T-helper 2 cell treated with Interferon-gamma antibody and Interleukin-4, amounts not matched to agents 100 ng/mL and 5 ng/mL, for 36 hours (primary cell): ENCODE measurements around the gene LUC7L. TPM values are rescaled to one million over a fixed set of nuclear protein-coding genes. Genes with fewer than 3 reads are reported as not detected.

Experiments used
- intact Hi-C: fragments of 100-400 bp; cut with micrococcal nuclease; formaldehyde crosslinking; loops from one replicate; pipeline ENCODE4 v1.15.1; 2023
- total RNA-seq: library from RNA; stranded (reverse); gene quantifications from 2 replicates; pipeline ENCODE4 v1.2.3, GENCODE V29; 2022

Gene LUC7L
- total RNA-seq, 1 donor from 2014 or later: 80.8 TPM

DNA sequence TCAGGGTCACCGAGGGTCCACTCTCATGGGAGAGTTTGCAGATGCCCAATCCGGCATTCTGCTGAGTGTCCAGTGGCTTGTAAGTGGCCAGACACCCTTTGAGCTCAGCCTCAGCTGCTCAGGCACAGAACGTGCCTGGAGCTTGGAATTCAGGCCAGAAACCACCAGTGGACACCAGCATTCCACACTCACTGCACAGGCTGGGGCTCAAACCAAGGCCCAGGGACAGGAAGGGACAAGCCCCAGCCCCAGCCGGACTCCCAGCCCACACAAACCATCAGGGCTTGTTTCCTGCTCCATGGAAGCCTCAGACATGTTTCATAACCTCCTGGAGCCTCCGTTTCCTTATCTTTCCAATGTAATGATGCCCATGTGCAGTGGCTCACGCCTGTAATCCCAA, 85.8 kb downstream of the LUC7L start:
- intact Hi-C loops: no loop called here

DNA sequence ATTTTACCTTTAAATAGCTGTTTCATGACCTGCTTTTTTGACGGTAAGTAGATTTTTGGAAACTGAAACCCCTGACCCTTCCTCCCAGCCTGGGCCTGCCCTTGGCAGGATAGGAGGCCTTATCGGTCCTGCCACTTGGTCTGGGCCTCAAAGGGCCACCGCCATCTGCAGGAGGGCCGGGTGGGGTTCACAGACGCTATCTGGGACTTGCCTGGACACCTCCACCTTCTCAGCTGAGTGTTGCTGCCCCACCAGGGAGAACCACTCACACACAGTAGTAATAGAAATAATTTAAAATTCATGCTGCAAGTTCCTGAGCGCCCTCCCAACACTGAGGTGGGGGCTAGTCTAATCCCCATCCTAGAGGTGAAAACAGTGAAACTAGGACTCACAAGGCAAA, 86.2 kb downstream of the LUC7L start:
- intact Hi-C loops: no loop called here

- intact Hi-C loops: no loop called here
Measured at GRCh38 chr16:142405-142967, 86.8 kb downstream of the LUC7L start.

GRCh38 chr16:140175-140857, 88.9 kb downstream of the LUC7L start:
- intact Hi-C loops: no loop called here

Other genes with a start within 250 kb of the LUC7L start
- gene POLR3K, start 175.8 kb downstream of the LUC7L start, total RNA-seq: 48.5 and 49.1 TPM in 2 replicates
- gene SNRNP25, start 175.6 kb downstream of the LUC7L start, total RNA-seq: 83.7 and 85.7 TPM in 2 replicates
- 0.11 TPM in 1 of 2 replicates, not detected in the other for gene RHBDF1, start 156.8 kb downstream of the LUC7L start, total RNA-seq
- gene MPG, start 151.2 kb downstream of the LUC7L start, total RNA-seq: 53.2 and 57.4 TPM in 2 replicates
- 33.5 and 35.7 TPM in 2 replicates for gene NPRL3, start 90.8 kb downstream of the LUC7L start, total RNA-seq
- not detected in 2 replicates for gene HBZ, start 76.8 kb downstream of the LUC7L start, total RNA-seq
- gene HBM, start 63.5 kb downstream of the LUC7L start, total RNA-seq: not detected in 2 replicates
- gene HBA2, start 56.6 kb downstream of the LUC7L start, total RNA-seq: not detected in 2 replicates
- gene HBA1, start 52.8 kb downstream of the LUC7L start, total RNA-seq: not detected in 2 replicates
- gene HBQ1, start 49.0 kb downstream of the LUC7L start, total RNA-seq: not detected in 2 replicates
- gene FAM234A, start 5.4 kb upstream of the LUC7L start, total RNA-seq: 29.4 and 32.2 TPM in 2 replicates
- gene RGS11, start 46.5 kb upstream of the LUC7L start, total RNA-seq: 0.11 and 0.34 TPM in 2 replicates
- gene ARHGDIG, start 51.1 kb upstream of the LUC7L start, total RNA-seq: not detected in 2 replicates
- gene PDIA2, start 53.7 kb upstream of the LUC7L start, total RNA-seq: not detected in 2 replicates
- gene AXIN1, start 123.3 kb upstream of the LUC7L start, total RNA-seq: 31.1 TPM in 2 replicates
- gene MRPL28, start 141.1 kb upstream of the LUC7L start, total RNA-seq: 79.6 and 80.2 TPM in 2 replicates
- 32.4 and 34.8 TPM in 2 replicates for gene PGAP6, start 152.5 kb upstream of the LUC7L start, total RNA-seq
- gene NME4, start 167.8 kb upstream of the LUC7L start, total RNA-seq: 59.4 and 60.9 TPM in 2 replicates
- gene DECR2, start 172.4 kb upstream of the LUC7L start, total RNA-seq: 11.5 and 11.8 TPM in 2 replicates
- 30.6 and 33.3 TPM in 2 replicates for gene RAB11FIP3, start 196.2 kb upstream of the LUC7L start, total RNA-seq